Measurements from ENCODE around the gene DENND2D. TPM values are rescaled to one million over a fixed set of nuclear protein-coding genes. Genes with fewer than 3 reads are reported as not detected.

The DENND2D gene
- total and polyA plus RNA-seq, 10 of the 15 experiments (the other 5 are each of a cell fraction or from before 2014, with no cell fraction given) = 149 to 375 (median 172) TPM

DNA sequence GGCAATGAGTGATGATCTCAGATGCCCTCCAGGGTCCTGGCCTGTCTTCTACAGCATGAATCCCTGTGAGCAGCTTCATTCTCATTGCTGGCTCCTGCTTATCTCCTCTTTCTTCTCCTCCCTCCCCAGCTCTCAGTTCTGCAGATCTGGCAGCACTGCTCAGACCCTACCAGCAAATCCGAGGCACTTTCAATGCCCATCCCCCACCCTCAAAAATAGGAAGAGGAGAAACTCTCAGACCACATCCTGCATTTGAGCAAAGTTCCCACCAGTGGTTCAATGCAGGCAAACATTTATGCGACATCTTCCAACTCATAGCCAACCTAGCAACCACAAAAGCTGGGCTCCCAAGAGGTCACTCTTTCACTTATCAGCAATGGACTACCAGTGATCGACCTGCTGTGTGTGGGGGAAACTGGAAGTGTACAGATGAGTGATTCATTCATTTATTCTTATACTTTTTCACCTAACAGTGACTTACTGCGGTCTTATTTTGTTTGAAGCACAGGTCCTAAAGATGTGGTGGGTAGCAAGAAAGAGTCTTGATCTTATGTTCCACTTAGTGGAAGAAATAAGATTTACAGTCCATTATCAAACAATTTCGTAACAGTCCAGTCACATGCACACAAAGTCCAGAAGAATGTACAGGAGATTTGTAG, 21.3 kb upstream of the DENND2D start (continued):
- TF ChIP-seq, protein P1, sequence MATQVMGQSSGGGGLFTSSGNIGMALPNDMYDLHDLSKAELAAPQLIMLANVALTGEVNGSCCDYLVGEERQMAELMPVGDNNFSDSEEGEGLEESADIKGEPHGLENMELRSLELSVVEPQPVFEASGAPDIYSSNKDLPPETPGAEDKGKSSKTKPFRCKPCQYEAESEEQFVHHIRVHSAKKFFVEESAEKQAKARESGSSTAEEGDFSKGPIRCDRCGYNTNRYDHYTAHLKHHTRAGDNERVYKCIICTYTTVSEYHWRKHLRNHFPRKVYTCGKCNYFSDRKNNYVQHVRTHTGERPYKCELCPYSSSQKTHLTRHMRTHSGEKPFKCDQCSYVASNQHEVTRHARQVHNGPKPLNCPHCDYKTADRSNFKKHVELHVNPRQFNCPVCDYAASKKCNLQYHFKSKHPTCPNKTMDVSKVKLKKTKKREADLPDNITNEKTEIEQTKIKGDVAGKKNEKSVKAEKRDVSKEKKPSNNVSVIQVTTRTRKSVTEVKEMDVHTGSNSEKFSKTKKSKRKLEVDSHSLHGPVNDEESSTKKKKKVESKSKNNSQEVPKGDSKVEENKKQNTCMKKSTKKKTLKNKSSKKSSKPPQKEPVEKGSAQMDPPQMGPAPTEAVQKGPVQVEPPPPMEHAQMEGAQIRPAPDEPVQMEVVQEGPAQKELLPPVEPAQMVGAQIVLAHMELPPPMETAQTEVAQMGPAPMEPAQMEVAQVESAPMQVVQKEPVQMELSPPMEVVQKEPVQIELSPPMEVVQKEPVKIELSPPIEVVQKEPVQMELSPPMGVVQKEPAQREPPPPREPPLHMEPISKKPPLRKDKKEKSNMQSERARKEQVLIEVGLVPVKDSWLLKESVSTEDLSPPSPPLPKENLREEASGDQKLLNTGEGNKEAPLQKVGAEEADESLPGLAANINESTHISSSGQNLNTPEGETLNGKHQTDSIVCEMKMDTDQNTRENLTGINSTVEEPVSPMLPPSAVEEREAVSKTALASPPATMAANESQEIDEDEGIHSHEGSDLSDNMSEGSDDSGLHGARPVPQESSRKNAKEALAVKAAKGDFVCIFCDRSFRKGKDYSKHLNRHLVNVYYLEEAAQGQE (IDR thresholded peaks at IDR 0.05; ENCODE audit: low read depth, low read length) = no peak
- no peak for TF ChIP-seq BMI1 (IDR thresholded peaks at IDR 0.05; ENCODE audit: borderline replicate concordance)
- TF ChIP-seq LARP7 (IDR thresholded peaks at IDR 0.05) = no peak
- no peak for TF ChIP-seq NFXL1 (IDR thresholded peaks at IDR 0.05; ENCODE audit: borderline replicate concordance)
- TF ChIP-seq, protein P2, sequence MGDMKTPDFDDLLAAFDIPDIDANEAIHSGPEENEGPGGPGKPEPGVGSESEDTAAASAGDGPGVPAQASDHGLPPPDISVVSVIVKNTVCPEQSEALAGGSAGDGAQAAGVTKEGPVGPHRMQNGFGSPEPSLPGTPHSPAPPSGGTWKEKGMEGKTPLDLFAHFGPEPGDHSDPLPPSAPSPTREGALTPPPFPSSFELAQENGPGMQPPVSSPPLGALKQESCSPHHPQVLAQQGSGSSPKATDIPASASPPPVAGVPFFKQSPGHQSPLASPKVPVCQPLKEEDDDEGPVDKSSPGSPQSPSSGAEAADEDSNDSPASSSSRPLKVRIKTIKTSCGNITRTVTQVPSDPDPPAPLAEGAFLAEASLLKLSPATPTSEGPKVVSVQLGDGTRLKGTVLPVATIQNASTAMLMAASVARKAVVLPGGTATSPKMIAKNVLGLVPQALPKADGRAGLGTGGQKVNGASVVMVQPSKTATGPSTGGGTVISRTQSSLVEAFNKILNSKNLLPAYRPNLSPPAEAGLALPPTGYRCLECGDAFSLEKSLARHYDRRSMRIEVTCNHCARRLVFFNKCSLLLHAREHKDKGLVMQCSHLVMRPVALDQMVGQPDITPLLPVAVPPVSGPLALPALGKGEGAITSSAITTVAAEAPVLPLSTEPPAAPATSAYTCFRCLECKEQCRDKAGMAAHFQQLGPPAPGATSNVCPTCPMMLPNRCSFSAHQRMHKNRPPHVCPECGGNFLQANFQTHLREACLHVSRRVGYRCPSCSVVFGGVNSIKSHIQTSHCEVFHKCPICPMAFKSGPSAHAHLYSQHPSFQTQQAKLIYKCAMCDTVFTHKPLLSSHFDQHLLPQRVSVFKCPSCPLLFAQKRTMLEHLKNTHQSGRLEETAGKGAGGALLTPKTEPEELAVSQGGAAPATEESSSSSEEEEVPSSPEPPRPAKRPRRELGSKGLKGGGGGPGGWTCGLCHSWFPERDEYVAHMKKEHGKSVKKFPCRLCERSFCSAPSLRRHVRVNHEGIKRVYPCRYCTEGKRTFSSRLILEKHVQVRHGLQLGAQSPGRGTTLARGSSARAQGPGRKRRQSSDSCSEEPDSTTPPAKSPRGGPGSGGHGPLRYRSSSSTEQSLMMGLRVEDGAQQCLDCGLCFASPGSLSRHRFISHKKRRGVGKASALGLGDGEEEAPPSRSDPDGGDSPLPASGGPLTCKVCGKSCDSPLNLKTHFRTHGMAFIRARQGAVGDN (IDR thresholded peaks at IDR 0.05) = no peak
- peak; percentile 93 for TF ChIP-seq CHD2 (IDR thresholded peaks at IDR 0.05; ENCODE audit: borderline replicate concordance, low read depth, low read length)
- TF ChIP-seq CHD1 (IDR thresholded peaks at IDR 0.05; ENCODE audit: low read depth, low read length) = no peak; the same call in 1 of the 2 replicates
- no peak; the same call in 1 of the 2 replicates for TF ChIP-seq SMAD5 (IDR thresholded peaks at IDR 0.05; ENCODE audit: low read depth)
- TF ChIP-seq, protein P3, sequence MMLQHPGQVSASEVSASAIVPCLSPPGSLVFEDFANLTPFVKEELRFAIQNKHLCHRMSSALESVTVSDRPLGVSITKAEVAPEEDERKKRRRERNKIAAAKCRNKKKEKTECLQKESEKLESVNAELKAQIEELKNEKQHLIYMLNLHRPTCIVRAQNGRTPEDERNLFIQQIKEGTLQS (IDR thresholded peaks at IDR 0.05; ENCODE audit: borderline replicate concordance, extremely low read depth, low read depth, low read length) = no peak
- TF ChIP-seq, protein P4, sequence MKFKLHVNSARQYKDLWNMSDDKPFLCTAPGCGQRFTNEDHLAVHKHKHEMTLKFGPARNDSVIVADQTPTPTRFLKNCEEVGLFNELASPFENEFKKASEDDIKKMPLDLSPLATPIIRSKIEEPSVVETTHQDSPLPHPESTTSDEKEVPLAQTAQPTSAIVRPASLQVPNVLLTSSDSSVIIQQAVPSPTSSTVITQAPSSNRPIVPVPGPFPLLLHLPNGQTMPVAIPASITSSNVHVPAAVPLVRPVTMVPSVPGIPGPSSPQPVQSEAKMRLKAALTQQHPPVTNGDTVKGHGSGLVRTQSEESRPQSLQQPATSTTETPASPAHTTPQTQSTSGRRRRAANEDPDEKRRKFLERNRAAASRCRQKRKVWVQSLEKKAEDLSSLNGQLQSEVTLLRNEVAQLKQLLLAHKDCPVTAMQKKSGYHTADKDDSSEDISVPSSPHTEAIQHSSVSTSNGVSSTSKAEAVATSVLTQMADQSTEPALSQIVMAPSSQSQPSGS (IDR thresholded peaks at IDR 0.05; ENCODE audit: low read length) = no peak
- no peak for TF ChIP-seq KAT2A (conservative IDR thresholded peaks at IDR 0.05; ENCODE audit: control insufficient read depth, low read depth, low read length)
- TF ChIP-seq EP300 (IDR thresholded peaks at IDR 0.05; ENCODE audit: borderline replicate concordance in 1 of 2, control insufficient read depth in 1 of 2, low read depth in 2 of 2, low read length in 2 of 2) = peak; percentile 85 to 98
- TF ChIP-seq GABPA (IDR thresholded peaks at IDR 0.05; ENCODE audit: low read depth) = no peak
- TF ChIP-seq MXI1 (IDR thresholded peaks at IDR 0.05; ENCODE audit: low read depth, low read length) = 0 out of 2 replicates have a peak, but pooled peaks have one; percentile 43
- TF ChIP-seq, protein P5, sequence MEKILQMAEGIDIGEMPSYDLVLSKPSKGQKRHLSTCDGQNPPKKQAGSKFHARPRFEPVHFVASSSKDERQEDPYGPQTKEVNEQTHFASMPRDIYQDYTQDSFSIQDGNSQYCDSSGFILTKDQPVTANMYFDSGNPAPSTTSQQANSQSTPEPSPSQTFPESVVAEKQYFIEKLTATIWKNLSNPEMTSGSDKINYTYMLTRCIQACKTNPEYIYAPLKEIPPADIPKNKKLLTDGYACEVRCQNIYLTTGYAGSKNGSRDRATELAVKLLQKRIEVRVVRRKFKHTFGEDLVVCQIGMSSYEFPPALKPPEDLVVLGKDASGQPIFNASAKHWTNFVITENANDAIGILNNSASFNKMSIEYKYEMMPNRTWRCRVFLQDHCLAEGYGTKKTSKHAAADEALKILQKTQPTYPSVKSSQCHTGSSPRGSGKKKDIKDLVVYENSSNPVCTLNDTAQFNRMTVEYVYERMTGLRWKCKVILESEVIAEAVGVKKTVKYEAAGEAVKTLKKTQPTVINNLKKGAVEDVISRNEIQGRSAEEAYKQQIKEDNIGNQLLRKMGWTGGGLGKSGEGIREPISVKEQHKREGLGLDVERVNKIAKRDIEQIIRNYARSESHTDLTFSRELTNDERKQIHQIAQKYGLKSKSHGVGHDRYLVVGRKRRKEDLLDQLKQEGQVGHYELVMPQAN (conservative IDR thresholded peaks at IDR 0.05) = no peak
- TF ChIP-seq TAF1 (IDR thresholded peaks at IDR 0.05; ENCODE audit: borderline replicate concordance, low read depth, low read length) = peak; percentile 70; the same call in 1 of the 2 replicates
